ENCODE measurements around the gene MAPK8IP3.
"Not testable (repeated sequence)": the region's sequence is repeated elsewhere in the genome, so short reads cannot be mapped to it uniquely, and the experiment has no call there.

MAPK8IP3 gene

DNA sequence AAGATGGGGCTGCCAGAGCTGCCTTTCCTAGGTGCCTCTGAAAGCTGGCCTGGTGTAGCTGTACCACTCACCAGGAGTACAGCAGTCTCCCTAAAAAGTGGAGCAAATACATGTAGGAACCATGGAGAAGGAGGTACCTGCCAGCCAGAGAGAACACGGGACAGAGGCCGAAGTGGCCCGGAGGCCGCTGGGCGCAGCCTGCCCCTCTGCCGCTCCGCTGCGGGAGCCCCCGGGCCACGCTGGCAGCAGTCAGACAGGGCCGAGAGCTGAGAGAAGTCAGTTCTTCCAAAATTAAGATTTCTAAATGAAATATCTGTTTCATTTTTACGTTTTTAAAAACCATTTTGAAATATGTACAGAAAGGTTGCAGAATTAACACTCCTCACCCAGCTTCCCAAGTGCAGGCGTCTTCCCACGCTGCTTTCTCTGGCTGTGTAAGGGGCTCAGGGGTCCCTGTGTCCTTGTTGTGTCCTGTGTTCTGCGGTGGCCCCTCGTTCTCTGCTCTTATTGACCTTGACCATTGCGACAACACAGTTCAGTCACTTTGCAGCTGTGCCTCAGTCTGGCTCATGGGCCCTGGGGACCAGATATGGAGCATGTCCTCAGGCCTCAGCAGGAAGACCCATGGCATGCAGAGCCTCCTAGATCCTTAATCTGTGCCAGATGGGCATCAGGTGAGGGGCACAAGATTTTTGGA lies 5.0 kb downstream of the MAPK8IP3 start:
- DNase-seq (ENCODE audit: low read depth) = no peak

DNA sequence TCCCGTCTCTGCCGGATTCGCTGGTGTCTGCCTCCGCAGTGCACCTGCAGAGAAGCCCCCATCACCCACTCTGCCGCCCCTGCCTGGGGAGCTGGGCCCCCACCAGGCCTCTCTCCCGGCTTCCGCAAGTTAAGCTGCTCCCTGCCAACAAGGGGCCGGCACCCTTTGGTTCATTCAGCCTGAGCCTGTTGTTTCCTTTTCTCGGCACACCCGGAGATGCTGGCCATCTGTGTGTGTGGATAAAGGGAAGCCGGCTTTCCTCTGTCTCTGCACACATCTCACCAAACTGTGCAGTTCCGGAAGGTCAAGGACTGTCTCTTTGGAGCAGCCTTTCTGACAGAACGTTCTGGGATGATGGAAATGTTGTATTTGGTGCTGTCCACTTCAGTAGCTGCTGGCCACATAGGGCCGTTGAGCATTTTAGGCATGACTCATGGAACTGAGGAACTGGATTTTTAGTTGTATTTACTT lies 6.8 kb downstream of the MAPK8IP3 start:
- no peak for DNase-seq (ENCODE audit: low read depth)

GRCh38 chr16:1713331-1713730 lies 7.3 kb downstream of the MAPK8IP3 start:
- no peak for DNase-seq (ENCODE audit: low read depth)

GRCh38 chr16:1713933-1714332 lies 7.9 kb downstream of the MAPK8IP3 start:
- no peak for DNase-seq (ENCODE audit: low read depth)

DNA sequence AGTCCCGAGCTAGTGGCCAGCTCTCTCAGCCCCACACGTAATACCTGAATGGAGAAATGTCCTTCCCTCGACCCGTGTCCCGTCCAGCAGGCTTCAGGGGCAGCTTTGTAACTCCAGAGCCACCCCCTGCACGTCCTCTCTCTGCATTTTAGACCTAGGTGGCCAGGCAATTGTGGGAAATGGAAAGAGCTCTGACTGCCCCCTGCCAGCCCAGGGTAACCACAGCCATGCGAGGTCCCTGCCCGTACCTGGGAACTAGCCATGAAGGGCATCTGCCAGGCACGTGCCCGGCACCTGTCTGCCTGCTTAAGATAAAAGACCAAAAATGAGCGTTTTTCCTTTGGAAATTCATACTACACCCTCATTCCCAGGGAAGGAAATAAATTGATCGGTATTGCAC lies 9.2 kb downstream of the MAPK8IP3 start:
- no peak for DNase-seq (ENCODE audit: low read depth)

DNA sequence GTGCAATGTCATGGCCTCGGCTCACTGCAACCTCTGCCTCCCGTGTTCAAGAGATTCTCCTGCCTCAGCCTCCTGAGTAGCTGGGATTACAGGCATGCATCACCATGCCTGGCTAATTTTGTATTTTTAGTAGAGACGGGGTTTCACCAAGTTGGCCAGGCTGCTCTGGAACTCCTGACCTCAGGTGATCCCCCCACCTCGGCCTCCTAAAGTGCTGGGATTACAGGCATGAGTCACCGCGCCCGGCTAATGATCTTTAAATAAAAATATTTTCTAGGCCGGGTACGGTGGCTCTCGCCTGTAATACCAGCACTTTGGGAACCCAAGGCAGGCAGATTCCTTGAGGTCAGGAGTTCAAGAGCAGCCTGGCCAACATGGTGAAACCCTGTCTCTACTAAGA lies 12.2 kb downstream of the MAPK8IP3 start:
- DNase-seq (ENCODE audit: low read depth) = not testable (repeated sequence)

- not testable (repeated sequence) for DNase-seq (ENCODE audit: low read depth)
These were observed 13.7 kb downstream of the MAPK8IP3 start for GRCh38 chr16:1719559-1720229.

GRCh38 chr16:1721372-1721771 lies 15.4 kb downstream of the MAPK8IP3 start:
- no peak for DNase-seq (ENCODE audit: low read depth)

- DNase-seq (ENCODE audit: low read depth) = peak; percentile 12
These were observed 17.6 kb downstream of the MAPK8IP3 start for GRCh38 chr16:1723450-1724147.

DNA sequence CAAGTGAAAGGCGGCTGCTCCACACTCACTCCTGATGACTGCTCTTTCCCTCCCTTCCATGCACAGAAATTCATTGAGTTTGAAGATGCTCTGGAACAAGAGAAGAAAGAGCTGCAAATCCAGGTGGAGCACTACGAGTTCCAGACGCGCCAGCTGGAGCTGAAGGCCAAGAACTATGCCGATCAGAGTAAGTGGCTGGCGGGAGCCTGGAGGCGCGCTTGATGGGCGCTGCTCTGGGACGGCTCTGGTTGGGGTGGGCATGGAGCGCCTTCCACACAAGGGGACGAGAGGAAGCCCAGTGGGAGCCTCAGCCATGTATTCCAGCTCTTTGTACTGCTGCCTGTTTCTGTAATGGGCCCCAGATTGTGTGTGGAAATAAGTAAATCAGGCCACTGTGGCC lies 18.5 kb downstream of the MAPK8IP3 start:
- no peak for DNase-seq (ENCODE audit: low read depth)

- no peak for DNase-seq (ENCODE audit: low read depth)
These were observed 20.9 kb downstream of the MAPK8IP3 start for GRCh38 chr16:1726661-1727502.

DNA sequence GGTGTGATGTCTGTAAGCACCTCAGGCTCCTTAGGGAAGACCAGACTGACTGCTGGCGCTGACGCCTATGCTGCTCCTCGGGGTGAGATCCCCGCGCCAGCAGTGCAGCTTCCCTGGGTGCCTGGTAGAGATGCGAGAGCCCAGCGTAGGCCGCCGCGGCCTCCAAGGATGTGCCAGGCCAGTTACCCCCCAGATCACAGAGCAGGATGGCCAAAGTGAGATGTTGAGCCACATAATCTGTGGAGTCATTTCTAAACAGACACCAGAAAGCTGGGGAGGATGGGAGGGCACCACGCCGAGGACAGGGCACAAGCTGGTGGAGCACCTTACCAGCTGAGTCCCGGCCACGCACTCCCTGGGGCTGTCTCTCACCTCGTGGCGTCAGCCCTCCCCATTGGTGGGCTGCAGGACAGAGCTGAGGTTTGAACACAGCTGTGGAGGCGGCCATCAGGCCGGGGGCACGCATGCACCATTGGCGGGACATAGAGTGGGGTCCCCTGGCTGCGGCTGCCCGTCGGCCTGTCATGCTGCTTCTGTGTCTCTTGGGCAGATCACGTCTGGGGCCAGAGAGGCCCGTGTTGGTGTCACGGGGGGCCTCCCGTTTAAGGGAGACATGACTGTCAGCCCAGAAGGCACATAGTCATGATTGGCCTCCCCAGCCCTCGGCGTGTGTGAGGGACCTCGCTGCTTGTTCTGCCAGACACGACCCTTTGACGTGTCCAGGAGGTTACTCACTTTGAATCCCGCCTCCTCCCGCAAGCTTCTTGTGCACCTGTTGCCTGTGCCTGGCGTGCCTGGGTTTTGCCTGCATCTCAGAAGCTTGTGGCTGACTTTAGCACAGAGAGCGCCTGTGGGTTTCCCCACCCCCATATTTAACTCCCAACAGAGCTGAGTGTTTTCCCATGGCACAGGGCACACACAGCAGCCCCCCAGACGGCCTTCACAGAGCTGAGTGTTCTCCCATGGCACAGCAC lies 21.9 kb downstream of the MAPK8IP3 start:
- no peak for DNase-seq (ENCODE audit: low read depth)

DNA sequence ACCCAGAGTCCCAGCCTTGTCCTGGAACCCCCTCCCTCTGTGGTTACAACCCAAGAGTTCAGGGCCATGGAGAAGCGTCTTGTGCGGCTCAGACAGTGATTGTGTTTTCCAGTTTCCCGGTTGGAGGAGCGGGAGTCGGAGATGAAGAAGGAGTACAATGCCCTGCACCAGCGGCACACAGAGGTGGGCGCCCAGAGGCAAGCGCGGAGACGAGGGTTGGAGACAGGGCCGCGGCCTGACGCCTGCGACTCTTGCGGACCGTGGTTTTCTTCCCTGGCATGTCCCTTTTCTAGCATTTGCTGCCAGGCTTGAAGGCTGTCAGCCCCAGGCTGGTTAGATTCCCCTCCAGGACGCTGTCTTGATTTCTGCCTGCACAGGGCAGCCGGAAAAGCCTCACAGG lies 23.0 kb downstream of the MAPK8IP3 start:
- no peak for DNase-seq (ENCODE audit: low read depth)

- DNase-seq (ENCODE audit: low read depth) = no peak
These were observed 23.4 kb downstream of the MAPK8IP3 start for GRCh38 chr16:1729445-1729844.

DNA sequence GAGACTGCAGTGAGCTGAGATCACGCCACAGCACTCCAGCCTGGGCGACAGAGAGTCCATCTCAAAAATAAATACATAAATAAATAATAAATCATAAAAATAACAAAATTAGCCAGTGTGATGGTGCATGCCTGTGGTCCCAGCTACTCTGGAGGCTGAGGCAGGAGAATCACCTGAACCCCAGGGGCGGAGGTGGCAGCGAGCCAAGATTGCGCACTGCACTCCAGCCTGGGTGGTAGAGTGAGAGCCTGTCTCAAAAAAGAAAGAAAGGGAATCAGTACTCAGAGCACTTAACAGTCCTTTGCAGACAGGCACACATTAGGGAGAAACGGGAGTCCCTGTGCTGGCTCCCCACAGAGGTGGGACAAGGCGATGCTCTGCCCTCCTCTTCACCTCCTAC lies 25.1 kb downstream of the MAPK8IP3 start:
- no peak for DNase-seq (ENCODE audit: low read depth)

- DNase-seq (ENCODE audit: low read depth) = no peak
These were observed 25.6 kb downstream of the MAPK8IP3 start for GRCh38 chr16:1731603-1732002.

DNA sequence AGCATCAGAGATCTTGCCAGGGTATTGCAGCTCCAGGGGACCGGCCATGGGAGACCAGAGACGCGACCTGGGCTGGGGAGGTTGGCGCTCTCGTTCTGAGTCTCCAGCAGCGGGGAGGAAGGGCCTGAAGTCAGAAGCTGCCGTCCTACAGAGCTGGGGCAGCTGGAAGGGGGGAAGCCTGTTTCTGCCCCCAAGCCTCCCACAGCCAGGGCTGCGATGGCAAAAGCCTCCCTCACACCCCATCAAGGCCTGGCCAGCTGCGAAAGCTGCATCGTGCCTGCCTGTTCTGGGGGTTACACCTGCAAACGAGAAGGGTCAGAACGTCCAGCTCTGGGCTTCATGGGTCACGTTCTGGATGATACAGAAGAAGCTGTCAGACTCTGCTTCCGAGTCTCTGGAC lies 26.1 kb downstream of the MAPK8IP3 start:
- DNase-seq (ENCODE audit: low read depth) = no peak

DNA sequence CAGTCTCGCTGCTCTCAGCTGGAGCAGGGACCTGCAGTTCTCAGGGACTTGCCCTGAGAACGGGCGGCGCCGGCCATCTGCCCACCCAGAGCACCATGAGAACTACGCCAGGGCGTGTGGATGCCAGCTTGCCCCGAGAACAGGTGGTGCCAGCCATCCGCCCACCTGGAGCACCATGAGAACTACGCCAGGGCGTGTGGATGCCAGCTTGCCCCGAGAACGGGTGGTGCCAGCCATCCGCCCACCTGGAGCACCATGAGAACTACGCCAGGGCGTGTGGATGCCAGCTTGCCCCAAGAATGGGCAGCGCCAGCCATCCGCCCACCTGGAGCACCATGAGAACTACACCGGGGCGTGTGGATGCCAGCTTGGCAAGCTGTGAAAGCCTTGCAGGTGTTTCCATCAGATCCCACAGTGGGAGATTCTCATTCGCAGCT lies 26.6 kb downstream of the MAPK8IP3 start:
- not testable (repeated sequence) for DNase-seq (ENCODE audit: low read depth)

DNA sequence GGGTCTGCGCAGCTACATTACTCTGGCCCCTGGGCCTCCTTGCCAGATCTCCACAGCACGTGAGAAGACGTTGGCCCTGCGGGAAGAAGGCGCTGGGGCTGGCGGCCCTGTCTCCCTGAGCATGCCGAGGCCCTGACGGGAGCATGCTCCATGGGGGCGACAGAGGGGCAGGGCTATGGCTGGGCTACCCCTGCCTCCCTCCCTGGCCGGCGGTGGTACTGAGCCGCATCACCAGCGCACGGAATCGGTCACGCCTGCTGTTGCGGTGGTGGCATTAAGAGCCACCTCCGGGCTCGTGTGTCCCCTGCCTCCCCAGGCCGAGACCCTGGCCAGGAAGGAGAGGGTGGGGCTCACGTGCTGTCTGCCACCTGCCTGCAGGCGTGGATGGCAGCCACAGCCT lies 28.1 kb downstream of the MAPK8IP3 start:
- DNase-seq (ENCODE audit: low read depth) = no peak

DNA sequence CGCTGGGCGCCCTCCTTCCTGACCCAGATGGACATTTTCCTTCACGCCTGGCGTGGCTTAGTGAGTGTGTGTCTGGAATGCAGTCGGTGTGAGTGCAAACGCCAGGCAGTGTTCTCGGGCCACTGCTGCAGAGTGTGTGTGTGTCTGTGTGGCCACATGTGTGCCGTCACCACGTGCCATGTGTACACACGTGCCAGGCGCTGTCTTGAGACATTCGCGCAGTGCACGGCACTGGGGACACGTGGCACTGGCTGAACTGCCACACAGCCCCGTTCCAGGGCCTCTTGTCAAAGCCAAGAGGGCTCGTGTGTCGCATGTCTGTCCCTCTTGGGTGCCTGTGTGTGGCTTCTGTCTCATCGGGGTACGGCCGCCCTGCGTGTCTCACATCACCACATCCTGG lies 28.8 kb downstream of the MAPK8IP3 start:
- DNase-seq (ENCODE audit: low read depth) = no peak

DNA sequence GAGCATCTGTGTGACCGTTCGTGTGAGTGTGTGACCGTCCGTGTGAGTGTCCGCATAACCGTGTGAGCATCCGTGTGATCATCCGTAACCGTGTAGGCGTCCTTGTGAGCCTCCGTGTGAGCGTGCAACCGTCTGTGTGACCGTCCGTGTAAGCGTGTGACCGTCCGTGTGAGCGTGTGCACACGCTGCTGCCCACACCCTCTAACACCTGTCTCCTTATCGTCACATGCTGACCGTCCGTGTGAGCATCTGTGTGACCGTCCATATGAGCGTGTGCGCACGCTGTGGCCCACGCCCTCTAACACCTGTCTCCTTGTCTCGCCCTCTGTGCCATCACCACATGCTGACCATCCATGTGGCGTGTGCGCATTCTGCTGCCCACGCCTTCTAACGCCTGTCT lies 34.2 kb downstream of the MAPK8IP3 start:
- DNase-seq (ENCODE audit: low read depth) = no peak

Data from stimulated activated CD8-positive, alpha-beta memory T cell treated with anti-CD3 and anti-CD28 coated beads, Interleukin-12 subunit alpha, Interleukin-12 subunit beta, amount 100 ng/mL, for 1 hour (primary cell).